ENCODE measurements around the gene MEGF11.

DNA sequence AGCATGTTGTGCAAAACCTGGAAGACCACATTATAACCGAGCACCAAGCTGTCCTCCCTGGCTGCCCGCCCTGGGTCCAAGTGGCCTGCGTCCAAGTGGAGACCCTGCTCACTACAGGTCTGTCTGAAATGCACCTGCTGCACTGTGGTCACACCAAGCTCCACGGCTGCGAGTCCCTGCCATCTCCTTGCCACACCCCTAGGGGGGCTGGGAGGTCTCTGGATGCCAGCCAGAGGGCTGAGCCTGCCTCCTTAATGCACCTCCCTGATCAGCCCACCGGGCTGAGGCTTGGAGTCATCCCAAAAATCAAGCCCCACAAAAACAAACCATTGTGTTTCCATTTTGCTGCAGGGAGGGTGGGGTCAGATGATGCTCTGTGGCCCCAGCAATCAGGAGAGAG, 187.1 kb downstream of the MEGF11 start:
- TF ChIP-seq, protein P1, sequence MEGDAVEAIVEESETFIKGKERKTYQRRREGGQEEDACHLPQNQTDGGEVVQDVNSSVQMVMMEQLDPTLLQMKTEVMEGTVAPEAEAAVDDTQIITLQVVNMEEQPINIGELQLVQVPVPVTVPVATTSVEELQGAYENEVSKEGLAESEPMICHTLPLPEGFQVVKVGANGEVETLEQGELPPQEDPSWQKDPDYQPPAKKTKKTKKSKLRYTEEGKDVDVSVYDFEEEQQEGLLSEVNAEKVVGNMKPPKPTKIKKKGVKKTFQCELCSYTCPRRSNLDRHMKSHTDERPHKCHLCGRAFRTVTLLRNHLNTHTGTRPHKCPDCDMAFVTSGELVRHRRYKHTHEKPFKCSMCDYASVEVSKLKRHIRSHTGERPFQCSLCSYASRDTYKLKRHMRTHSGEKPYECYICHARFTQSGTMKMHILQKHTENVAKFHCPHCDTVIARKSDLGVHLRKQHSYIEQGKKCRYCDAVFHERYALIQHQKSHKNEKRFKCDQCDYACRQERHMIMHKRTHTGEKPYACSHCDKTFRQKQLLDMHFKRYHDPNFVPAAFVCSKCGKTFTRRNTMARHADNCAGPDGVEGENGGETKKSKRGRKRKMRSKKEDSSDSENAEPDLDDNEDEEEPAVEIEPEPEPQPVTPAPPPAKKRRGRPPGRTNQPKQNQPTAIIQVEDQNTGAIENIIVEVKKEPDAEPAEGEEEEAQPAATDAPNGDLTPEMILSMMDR (IDR thresholded peaks at IDR 0.05; ENCODE audit: low read depth, low read length) = no peak
- TF ChIP-seq EZH2phosphoT487 (IDR thresholded peaks at IDR 0.05; ENCODE audit: low read depth) = no peak

All from OCI-LY3 (cell line).